Testis (tissue), 3 donors: Measurements from ENCODE around the gene RIOK3. TPM values are rescaled to one million over a fixed set of nuclear protein-coding genes. Genes with fewer than 3 reads are reported as not detected.
A peak's percentile ranks its signal among the peaks of the same experiment; 100 is the strongest.

Source experiments
- DNase-seq: peaks from one replicate; pipeline ENCODE4 v3.0.0-alpha.2; 2019
- H3K27ac ChIP-seq, 2 donors: fragments of 200-600 bp; sonication (generic); one replicate each; pipeline ENCODE4 v1.5.1; 2019
- H3K27me3 ChIP-seq: fragments of 200-600 bp; sonication (generic); one replicate; pipeline ENCODE4 v1.5.1; 2019
- H3K36me3 ChIP-seq: fragments of 200-600 bp; sonication (generic); one replicate; pipeline ENCODE4 v1.5.1; 2017; ENCODE audit warnings: low read depth; ENCODE audit errors: missing control alignments
- H3K4me1 ChIP-seq: fragments of 200-600 bp; sonication (generic); one replicate; pipeline ENCODE4 v1.5.1; 2019
- H3K4me3 ChIP-seq, 2 donors: fragments of 200-600 bp; sonication (generic); one replicate each; pipeline ENCODE4 v1.5.1; 2017 to 2019
- H3K9me3 ChIP-seq: fragments of 200-600 bp; sonication (generic); one replicate; pipeline ENCODE4 v1.5.1; 2017
- CTCF ChIP-seq, 3 experiments: fragments of 450-650 bp in 2 of 3; fragments of 200-600 bp in 1 of 3; sonication (generic) in 1 of 3; IDR thresholded peaks; one replicate each; pipeline ENCODE4 v1.5.1; 2016 to 2019; ENCODE audit warnings: antibody characterized with exemption in 3 of 3, mild to moderate bottlenecking in 2 of 3, moderate library complexity in 1 of 3
- POLR2A ChIP-seq: fragments of 450-650 bp; IDR thresholded peaks from one replicate; pipeline ENCODE4 v1.6.1; 2017; ENCODE audit warnings: antibody characterized with exemption, mild to moderate bottlenecking, moderate library complexity
- WGBS, 2 donors: methylation state at CpG; one replicate each; pipeline ENCODE4 v1.1.5; 2018; 5-methylcytosine and 5-hydroxymethylcytosine counted together
- intact Hi-C: fragments of 100-400 bp; cut with DNase I; formaldehyde crosslinking; loops from one replicate; pipeline ENCODE4 v1.15.1; 2023; ENCODE audit warnings: low total_unique reads
- polyA plus RNA-seq: library from polyadenylated mRNA; stranded (reverse); fragments of 350-450 nt; fragmentation: Illumina TruSeq; extraction: RNeasy Lipid Tissue Mini Kit (QIAGEN cat#74804); gene quantifications from one replicate; pipeline ENCODE4 v1.2.3, GENCODE V29; 2014; ENCODE audit warnings: low read depth, low replicate concordance; ENCODE audit not compliant: insufficient read depth
- total RNA-seq, 2 donors: library from RNA; depleted of rRNA; stranded (reverse); fragments of >200 nt; gene quantifications; one replicate each; pipeline ENCODE4 v1.2.3, GENCODE V29; 2016

RIOK3 gene
- total and polyA plus RNA-seq, 3 donors from 2014 or later: 41.7 to 76.8 (median 68.7) TPM

GRCh38 chr18:23519734-23520133 lies 66.6 kb downstream of the RIOK3 start:
- TF ChIP-seq CTCF (IDR thresholded peaks at IDR 0.05) (no peak), POLR2A (no peak)
- intact Hi-C loops: loop anchor here (5.0 kb wide), 1 partner anchor 63 kb away; no protein-coding TSS in a partner anchor
- Histone ChIP-seq H3K27me3 (no peaks in the 10 kb centered on the region), H3K4me1 (no peaks in the 10 kb centered on the region), H3K4me3 (no peak overlapping the region), H3K27ac (no peak overlapping the region), H3K9me3 (no peaks in the 10 kb centered on the region), H3K36me3 (peaks cover 3% of the 10 kb centered on the region)
- 78 to 81% methylated on average over 4 of the region's 4 CpGs for WGBS, 2 donors
- no peak for DNase-seq

GRCh38 chr18:23521271-23521670 lies 68.2 kb downstream of the RIOK3 start:
- Histone ChIP-seq H3K4me3 (no peak overlapping the region), H3K27me3 (no peaks in the 10 kb centered on the region), H3K9me3 (no peaks in the 10 kb centered on the region), H3K27ac (peak overlapping the region in 1 of 2 donors; percentile 4), H3K36me3 (peaks cover 3% of the 10 kb centered on the region), H3K4me1 (no peaks in the 10 kb centered on the region)
- TF ChIP-seq POLR2A (no peak), CTCF (IDR thresholded peaks at IDR 0.05) (no peak)
- DNase-seq: no peak
- intact Hi-C loops: loop anchor here (5.0 kb wide), 1 partner anchor 61 kb away; no protein-coding TSS in a partner anchor
- 89% methylated on average over 7 of the region's 7 CpGs for WGBS, 2 donors

GRCh38 chr18:23521907-23522306 lies 68.8 kb downstream of the RIOK3 start:
- intact Hi-C loops: loop anchor here (5.0 kb wide), 1 partner anchor 60 kb away; no protein-coding TSS in a partner anchor
- 81 to 84% methylated on average over 7 of the region's 7 CpGs for WGBS, 2 donors
- Histone ChIP-seq H3K27ac (peak overlapping the region in 1 of 2 donors; percentile 4), H3K27me3 (no peaks in the 10 kb centered on the region), H3K36me3 (peaks cover 3% of the 10 kb centered on the region), H3K9me3 (no peaks in the 10 kb centered on the region), H3K4me1 (no peaks in the 10 kb centered on the region), H3K4me3 (no peak overlapping the region)
- no peak for DNase-seq
- TF ChIP-seq CTCF (IDR thresholded peaks at IDR 0.05) (no peak), POLR2A (no peak)

- H3K36me3 ChIP-seq: peaks cover 3% of the 10 kb centered on the region
- WGBS, 2 donors: 84 to 88% methylated on average over 12 of the region's 12 CpGs
- H3K27me3 ChIP-seq: no peaks in the 10 kb centered on the region
- H3K9me3 ChIP-seq: no peaks in the 10 kb centered on the region
- TF ChIP-seq POLR2A: no peak
- TF ChIP-seq CTCF (IDR thresholded peaks at IDR 0.05): no peak
- no peaks in the 10 kb centered on the region for H3K4me1 ChIP-seq
- DNase-seq: no peak
- intact Hi-C loops: loop anchor here (5.0 kb wide), 1 partner anchor 59 kb away; no protein-coding TSS in a partner anchor
- no peak overlapping the region for H3K4me3 ChIP-seq
- no peak overlapping the region for H3K27ac ChIP-seq
Observed at GRCh38 chr18:23523429-23524212, 70.5 kb downstream of the RIOK3 start.
